SK-N-SH (cell line): ENCODE data around the gene VPS8. TPM values are rescaled to one million over a fixed set of nuclear protein-coding genes. Genes with fewer than 3 reads are reported as not detected.

Experiments used
- CTCF ChIA-PET: fragments of 300-600, 350-600 bp; formaldehyde crosslinking; extraction: SDS; loops from one replicate; lab custom pipeline; 2021; lab: Yijun Ruan, JAX
- POLR2A ChIA-PET: fragments of 350-600 bp; sonication (Branson Sonifier 250); formaldehyde crosslinking; extraction: SDS; loops from one replicate; lab custom pipeline; 2020; ENCODE audit warnings: antibody characterized with exemption, inconsistent platforms; lab: Yijun Ruan, JAX
- DNase-seq: peaks from one replicate; pipeline ENCODE4 v3.0.0; 2012
- H2AFZ ChIP-seq: fragments of 200-600 bp; sonication (generic); 2 replicates; pipeline ENCODE4 v1.8.1; 2016; ENCODE audit warnings: antibody characterized with exemption, mild to moderate bottlenecking, low read depth
- H3F3A ChIP-seq: fragments of 200-600 bp; sonication (generic); replicated peaks from 2 replicates; pipeline ENCODE3; 2016; ENCODE audit warnings: antibody characterized with exemption, mild to moderate bottlenecking; ENCODE audit not compliant: insufficient read depth
- H3K27ac ChIP-seq, 2 experiments: fragments of 200-500 bp in 1 of 2; fragments of 200-600 bp in 1 of 2; sonication (Bioruptor generic) in 1 of 2; sonication (generic), shearing (Covaris generic) in 1 of 2; 2 replicates each; pipeline versions ENCODE4 v1.5.1 to v1.6.1; 2014 to 2016; ENCODE audit warnings: low read depth in 2 of 2, inconsistent platforms in 1 of 2, low read length in 1 of 2, mild to moderate bottlenecking in 1 of 2, mixed read lengths in 1 of 2
- H3K27me3 ChIP-seq: fragments of 200-600 bp; sonication (generic), shearing (Covaris generic); 2 replicates; pipeline ENCODE4 v1.6.1; 2016; ENCODE audit warnings: mixed run types; ENCODE audit not compliant: insufficient read depth
- H3K36me3 ChIP-seq, 2 experiments: fragments of 200-500 bp in 1 of 2; fragments of 200-600 bp in 1 of 2; sonication (Bioruptor generic) in 1 of 2; sonication (generic) in 1 of 2; replicated peaks in 1 of 2; 2 replicates each; pipeline versions ENCODE3 to v1.5.1; 2014 to 2016; ENCODE audit warnings: low read length in 1 of 2, mild to moderate bottlenecking in 1 of 2; ENCODE audit not compliant: insufficient read depth in 2 of 2, control insufficient read depth in 1 of 2
- H3K4me1 ChIP-seq, 2 experiments: fragments of 200-500 bp in 1 of 2; fragments of 200-600 bp in 1 of 2; sonication (Bioruptor generic) in 1 of 2; sonication (generic), shearing (Covaris generic) in 1 of 2; 2 replicates each; pipeline versions ENCODE4 v1.5.1 to v1.6.1; 2014 to 2016; ENCODE audit warnings: low read depth in 1 of 2, low read length in 1 of 2, mixed run types in 1 of 2; ENCODE audit not compliant: insufficient read depth in 2 of 2, control insufficient read depth in 1 of 2
- H3K4me2 ChIP-seq: fragments of 200-600 bp; sonication (generic), shearing (Covaris generic); 2 replicates; pipeline ENCODE4 v1.6.1; 2017; ENCODE audit warnings: mixed run types
- H3K4me3 ChIP-seq, 2 experiments: fragments of 200-500 bp in 1 of 2; fragments of 200-600 bp in 1 of 2; sonication (Bioruptor generic) in 1 of 2; sonication (generic), shearing (Covaris generic) in 1 of 2; 2 replicates each; pipeline versions ENCODE4 v1.5.1 to v1.8.1; 2014 to 2016; ENCODE audit warnings: low read depth in 2 of 2, inconsistent platforms in 1 of 2, low read length in 1 of 2, mild to moderate bottlenecking in 1 of 2, mixed read lengths in 1 of 2, moderate library complexity in 1 of 2
- H3K79me2 ChIP-seq: fragments of 200-600 bp; sonication (generic); 2 replicates; pipeline ENCODE4 v1.8.1; 2017; ENCODE audit warnings: mild to moderate bottlenecking; ENCODE audit not compliant: insufficient read depth
- H3K9ac ChIP-seq: fragments of 200-600 bp; sonication (generic); 2 replicates; pipeline ENCODE4 v1.6.1; 2017; ENCODE audit warnings: mixed run types
- H3K9me2 ChIP-seq: fragments of 200-600 bp; sonication (generic); 2 replicates; pipeline ENCODE4 v1.6.1; 2017; ENCODE audit warnings: mixed run types
- H3K9me3 ChIP-seq: fragments of 200-600 bp; sonication (generic); 2 replicates; pipeline ENCODE4 v1.6.1; 2017; ENCODE audit warnings: mixed run types, mild to moderate bottlenecking, moderate library complexity
- H4K20me1 ChIP-seq: fragments of 200-600 bp; sonication (generic); 2 replicates; pipeline ENCODE4 v1.6.1; 2017; ENCODE audit warnings: mild to moderate bottlenecking, mixed run types; ENCODE audit not compliant: insufficient read depth
- CHD2 ChIP-seq: fragments of 150-350 bp; IDR thresholded peaks from 2 replicates; pipeline ENCODE4 v1.6.1; 2018; ENCODE audit warnings: low read length; ENCODE audit not compliant: partially characterized antibody
- FOSL2 ChIP-seq: IDR thresholded peaks from 2 replicates; pipeline ENCODE4 v1.4.0; 2012; ENCODE audit warnings: low read depth, mild to moderate bottlenecking, moderate library complexity, borderline replicate concordance
- GATA2 ChIP-seq: sonication (generic); formaldehyde crosslinking; IDR thresholded peaks from 2 replicates; pipeline ENCODE4 v1.5.0; 2020; ENCODE audit warnings: mild to moderate bottlenecking, missing genetic modification reagents
- MXI1 ChIP-seq: IDR thresholded peaks from 2 replicates; pipeline ENCODE4 v1.6.1; 2012; ENCODE audit warnings: mild to moderate bottlenecking, low read depth, low read length, improper control_type of control experiment
- NRF1 ChIP-seq: IDR thresholded peaks from 2 replicates; pipeline ENCODE4 v1.6.1; 2012; ENCODE audit warnings: low read depth, mild to moderate bottlenecking, low read length
- RXRA ChIP-seq: IDR thresholded peaks from 2 replicates; pipeline ENCODE4 v1.4.0; 2012; ENCODE audit warnings: low read depth, mild to moderate bottlenecking, borderline replicate concordance
- TCF12 ChIP-seq: IDR thresholded peaks from 2 replicates; pipeline ENCODE4 v1.4.0; 2012
- TEAD4 ChIP-seq: IDR thresholded peaks from 2 replicates; pipeline ENCODE4 v1.4.0; 2012; ENCODE audit warnings: mild to moderate bottlenecking, borderline replicate concordance; ENCODE audit not compliant: insufficient read depth
- WGBS: methylation state at CpG from one replicate; pipeline ENCODE4 v1.1.6; 2017; ENCODE audit warnings: low lambda C conversion rate; 5-methylcytosine and 5-hydroxymethylcytosine counted together
- polyA plus RNA-seq, 3 experiments: library from polyadenylated mRNA; depleted of rRNA; stranded (reverse); fragments of >200 nt; gene quantifications; 2 replicates each; pipeline ENCODE4 v1.2.3, GENCODE V29; 2012
- TF ChIP-seq, protein P1 (sequence below): IDR thresholded peaks from 2 replicates; pipeline ENCODE4; 2012

Gene VPS8
- polyA plus RNA-seq, 1 of the 3 experiments (the other 2 are of a cell fraction), result 12.8 TPM

DNA sequence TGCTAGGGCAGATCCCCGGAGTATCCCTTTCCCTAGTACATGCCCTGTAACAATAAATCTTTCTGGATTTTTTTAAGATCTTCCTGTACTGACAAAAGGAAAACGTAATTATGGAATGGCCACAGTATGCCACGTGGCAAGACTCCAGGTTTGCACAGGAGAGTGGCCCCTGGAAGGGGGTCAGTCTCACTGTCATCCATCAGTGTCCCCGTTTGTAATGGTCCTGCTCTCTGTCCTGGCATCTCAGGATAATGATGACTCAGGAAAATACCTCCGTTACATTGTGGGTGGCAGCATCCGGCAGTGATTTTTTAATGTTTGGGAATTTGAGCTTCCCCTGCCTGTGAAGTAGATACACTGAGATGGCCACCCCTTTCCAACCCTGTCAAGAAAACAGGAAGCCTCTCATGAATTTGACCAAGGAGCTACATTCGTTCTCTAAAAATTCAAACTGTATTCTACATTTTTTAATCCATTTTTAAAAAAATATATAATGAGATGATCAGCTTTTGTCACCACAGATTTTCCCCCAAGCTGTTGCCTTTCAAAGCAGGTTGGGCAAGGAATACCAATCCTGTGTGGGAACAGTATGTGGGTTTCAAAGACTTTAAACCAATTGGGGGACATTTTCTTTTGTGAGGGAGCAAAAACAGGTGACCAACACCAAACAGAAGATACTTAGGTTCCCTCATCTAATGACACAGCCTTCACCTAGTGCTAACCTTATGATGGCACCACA is 230.5 kb downstream of the VPS8 start:
- CTCF ChIA-PET, result interaction anchor here (0.7 to 2.7 kb wide), 4 partner anchors 14 to 147 kb away, joined by 3 to 11 read pairs (median 3); no protein-coding TSS in a partner anchor

DNA sequence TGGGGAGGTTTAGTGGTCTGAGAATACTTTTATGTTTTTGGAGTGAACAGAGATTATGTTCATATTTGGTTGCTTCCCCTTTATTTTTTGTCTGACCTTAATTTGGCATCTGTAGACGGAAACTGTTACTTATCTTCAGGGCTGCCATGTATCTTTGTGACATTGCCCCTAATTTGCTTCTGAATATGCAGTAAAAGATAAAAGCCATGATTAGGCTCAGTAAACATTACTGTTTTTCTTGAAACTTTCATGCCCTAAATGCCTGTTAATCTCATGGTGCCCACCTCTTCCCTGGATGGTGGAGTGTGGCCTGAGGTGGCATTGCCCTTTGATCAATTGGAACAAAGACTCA is 234.2 kb downstream of the VPS8 start:
- H3K36me3 ChIP-seq, result peaks cover 0 to 17% of the 10 kb centered on the region in 2 experiments
- ChIA-PET POLR2A (no interaction called here), CTCF (no interaction called here)
- H3K4me3 ChIP-seq, result no peak overlapping the region
- no peaks in the 10 kb centered on the region for H3K79me2 ChIP-seq
- H2AFZ ChIP-seq, result no peak overlapping the region
- TF ChIP-seq TEAD4 (no peak), GATA2 (CRISPR knock-in tag) (peak; percentile 60)
- no peak overlapping the region for H3K4me2 ChIP-seq
- H3F3A ChIP-seq, result no peaks in the 10 kb centered on the region
- H3K9me2 ChIP-seq, result no peaks in the 10 kb centered on the region
- H3K9ac ChIP-seq, result no peak overlapping the region
- H3K27me3 ChIP-seq, result no peaks in the 10 kb centered on the region
- H3K9me3 ChIP-seq, result no peaks in the 10 kb centered on the region
- DNase-seq, result peak; percentile 33
- 89% methylated on average over 1 of the region's 1 CpG for WGBS
- no peaks in the 10 kb centered on the region for H4K20me1 ChIP-seq
- H3K4me1 ChIP-seq, result peaks cover 0 to 13% of the 10 kb centered on the region in 2 experiments; a peak in 2 of 4 replicates
- peak overlapping the region in 1 of 2 experiments; percentile 63; a peak in 2 of 4 replicates for H3K27ac ChIP-seq

More for the DNA sequence above, 230.5 kb downstream of the VPS8 start:
- no peak for DNase-seq
- Histone ChIP-seq H3K9me3 (no peaks in the 10 kb centered on the region), H3K9ac (no peak overlapping the region), H4K20me1 (no peaks in the 10 kb centered on the region), H3K4me1 (peaks cover 0 to 13% of the 10 kb centered on the region in 2 experiments; a peak in 2 of 4 replicates), H2AFZ (no peak overlapping the region), H3K36me3 (no peaks in the 10 kb centered on the region), H3K27ac (no peak overlapping the region), H3K9me2 (no peaks in the 10 kb centered on the region), H3F3A (no peaks in the 10 kb centered on the region), H3K4me3 (no peak overlapping the region), H3K27me3 (no peaks in the 10 kb centered on the region), H3K4me2 (no peak overlapping the region), H3K79me2 (no peaks in the 10 kb centered on the region)
- no peak for TF ChIP-seq RXRA
- no peak for TF ChIP-seq NRF1
- TF ChIP-seq, protein P1, sequence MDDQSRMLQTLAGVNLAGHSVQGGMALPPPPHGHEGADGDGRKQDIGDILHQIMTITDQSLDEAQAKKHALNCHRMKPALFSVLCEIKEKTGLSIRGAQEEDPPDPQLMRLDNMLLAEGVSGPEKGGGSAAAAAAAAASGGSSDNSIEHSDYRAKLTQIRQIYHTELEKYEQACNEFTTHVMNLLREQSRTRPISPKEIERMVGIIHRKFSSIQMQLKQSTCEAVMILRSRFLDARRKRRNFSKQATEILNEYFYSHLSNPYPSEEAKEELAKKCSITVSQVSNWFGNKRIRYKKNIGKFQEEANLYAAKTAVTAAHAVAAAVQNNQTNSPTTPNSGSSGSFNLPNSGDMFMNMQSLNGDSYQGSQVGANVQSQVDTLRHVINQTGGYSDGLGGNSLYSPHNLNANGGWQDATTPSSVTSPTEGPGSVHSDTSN, result no peak
- no peak for TF ChIP-seq CHD2
- POLR2A ChIA-PET, result no interaction called here
- WGBS, result 81% methylated on average over 7 of the region's 7 CpGs

DNA sequence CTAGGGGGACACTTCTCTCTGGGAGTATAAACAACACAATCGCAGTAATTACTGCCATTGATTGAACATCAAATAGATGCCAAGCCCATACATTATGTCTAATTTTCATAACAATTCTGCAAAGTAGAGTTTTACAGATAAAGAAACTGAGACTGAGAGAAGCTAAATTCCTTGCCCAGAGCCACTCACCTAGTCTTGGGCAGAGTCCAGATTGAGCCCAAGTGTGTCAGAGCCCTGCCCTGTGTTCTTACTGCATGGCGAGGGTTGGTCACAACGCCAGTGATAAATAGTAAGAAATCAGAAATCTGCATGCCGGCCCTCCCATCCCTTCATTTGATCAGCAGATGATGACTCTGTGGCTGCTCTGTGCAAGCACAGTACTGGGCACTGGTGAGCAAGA is 234.6 kb downstream of the VPS8 start:
- no peak for DNase-seq
- Histone ChIP-seq H2AFZ (no peak overlapping the region), H3F3A (no peaks in the 10 kb centered on the region), H4K20me1 (no peaks in the 10 kb centered on the region), H3K36me3 (peaks cover 0 to 17% of the 10 kb centered on the region in 2 experiments), H3K9me2 (no peaks in the 10 kb centered on the region), H3K4me3 (no peak overlapping the region), H3K4me2 (no peak overlapping the region), H3K27ac (peak overlapping the region in 1 of 2 experiments; percentile 63; a peak in 2 of 4 replicates), H3K79me2 (no peaks in the 10 kb centered on the region), H3K9ac (no peak overlapping the region), H3K9me3 (no peaks in the 10 kb centered on the region), H3K4me1 (peaks cover 0 to 13% of the 10 kb centered on the region in 2 experiments; a peak in 2 of 4 replicates), H3K27me3 (no peaks in the 10 kb centered on the region)
- POLR2A ChIA-PET, result no interaction called here
- TF ChIP-seq MXI1 (no peak), FOSL2 (no peak), TCF12 (no peak)
- CTCF ChIA-PET, result no interaction called here
- 96% methylated on average over 4 of the region's 4 CpGs for WGBS
